ENCODE data around the gene CENPV. TPM values are rescaled to one million over a fixed set of nuclear protein-coding genes. Genes with fewer than 3 reads are reported as not detected.

The CENPV gene
- total and polyA plus RNA-seq, 2 of the 13 experiments (the other 11 are each of a cell fraction or from before 2014, with no cell fraction given) = 193 to 292 TPM

DNA sequence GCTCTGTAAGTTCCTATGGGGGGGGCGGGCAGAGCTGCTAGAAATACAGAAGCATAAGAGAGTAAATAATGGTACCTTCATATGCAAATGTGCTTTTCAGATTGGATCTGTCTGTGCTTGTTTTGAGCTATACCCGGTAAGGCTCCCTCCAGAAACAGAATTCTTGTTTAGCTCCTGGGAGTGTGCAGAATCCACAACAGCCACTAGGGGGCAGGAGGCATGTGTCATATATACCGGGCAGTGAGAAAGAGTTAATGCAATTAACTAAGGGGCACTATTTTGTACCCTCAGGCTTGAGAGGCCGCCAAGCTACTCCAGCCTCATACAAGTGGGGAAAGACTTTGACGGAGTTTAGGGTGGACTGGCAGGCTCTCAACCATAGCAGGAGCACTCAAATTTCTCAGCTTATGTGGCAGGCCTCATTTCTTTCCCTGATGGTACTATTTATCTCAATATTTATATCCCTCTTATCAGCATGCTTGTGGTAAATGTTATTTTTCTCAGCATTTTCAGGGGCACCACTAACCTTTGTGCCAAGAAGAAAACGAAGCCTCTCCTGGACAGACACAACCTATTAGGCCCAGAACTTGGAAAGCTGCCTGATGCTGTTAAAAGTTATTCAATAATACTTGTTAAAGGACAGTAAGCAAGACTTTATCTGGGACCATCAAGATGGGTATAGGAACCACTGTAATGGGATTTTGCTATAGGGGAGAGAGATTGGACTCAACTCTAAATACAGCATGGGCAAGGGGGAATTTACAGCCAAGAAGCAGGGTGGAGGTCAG, 10.7 kb upstream of the CENPV start:
- Histone ChIP-seq H3K4me3 (replicated peaks in 1 of 3; ENCODE audit: insufficient read depth in 1 of 3, low read depth in 2 of 3, low read length in 3 of 3) (no peak overlapping the region), H3K36me3 (replicated peaks in 1 of 2; ENCODE audit: control insufficient read depth in 1 of 2, insufficient read depth in 2 of 2, low read length in 2 of 2) (no peaks in the 10 kb centered on the region), H3K27ac (ENCODE audit: extremely low read length, insufficient read depth, low read length) (no peak overlapping the region), H3K27me3 (ENCODE audit: control insufficient read depth in 1 of 2, insufficient read depth in 2 of 2, low read length in 2 of 2) (no peaks in the 10 kb centered on the region), H3K79me2 (ENCODE audit: insufficient read depth, low read length) (no peaks in the 10 kb centered on the region), H3K9me3 (ENCODE audit: low read length) (no peaks in the 10 kb centered on the region), H3K4me1 (ENCODE audit: insufficient read depth, low read length) (peaks cover 38% of the 10 kb centered on the region), H4K20me1 (ENCODE audit: insufficient read depth, low read length) (no peaks in the 10 kb centered on the region), H3K9ac (ENCODE audit: insufficient read depth, low read depth, low read length) (peak overlapping the region; percentile 12; the same call in 1 of the 2 replicates), H2AFZ (ENCODE audit: low read length) (no peak overlapping the region), H3K4me2 (ENCODE audit: low read depth, low read length) (peak overlapping the region; percentile 52)
- peak; percentile 37 for FAIRE-seq
- BruUV-seq (replicated peaks) = no TSS peak
- peak; percentile 93 for ATAC-seq
- 0% methylated on average over 4 of the region's 6 CpGs for WGBS (ENCODE audit: low lambda C conversion rate)
- intact Hi-C loops (cut with micrococcal nuclease; ENCODE audit: unreplicated experiment) = loop anchor here (1.0 to 2.0 kb wide), 2 partner anchors 51 to 157 kb away; partner anchors contain the start of gene TRPV2
- peak; percentile 66 for DNase-seq (ENCODE audit: low spot score)
- CTCF ChIA-PET (ENCODE audit: low intra/inter-chr PET ratio, low total read pairs) = interaction anchor here (1.1 to 2.3 kb wide), 4 partner anchors 51 to 157 kb away, joined by 3 to 15 read pairs (median 6); partner anchors contain the start of gene TRPV2
- in situ Hi-C loops (cut with HindIII; ENCODE audit: extremely low pct_ligation_motif_present, low pct_unique_long_range_greater_than_20kb) = loop anchor here (10.0 kb wide), 2 partner anchors 51 to 161 kb away; partner anchors contain the start of gene TRPV2
- POLR2A ChIA-PET = interaction anchor here (0.6 to 2.8 kb wide), 11 partner anchors 9 to 172 kb away, joined by 3 to 19 read pairs (median 7); partner anchors contain the start of genes CENPV and UBB
- TF ChIP-seq ZNF660 (CRISPR knock-in tag; IDR thresholded peaks at IDR 0.05; ENCODE audit: borderline replicate concordance, low read depth) (no peak), SMC3 (IDR thresholded peaks at IDR 0.05; ENCODE audit: low read length) (peak; percentile 85), SKI (IDR thresholded peaks at IDR 0.05; ENCODE audit: partially characterized antibody) (no peak), TBL1XR1 (IDR thresholded peaks at IDR 0.05; ENCODE audit: borderline replicate concordance, low read length, partially characterized antibody) (no peak), ZNF260 (CRISPR knock-in tag; IDR thresholded peaks at IDR 0.05; ENCODE audit: borderline replicate concordance, low read depth) (no peak), MIXL1 (CRISPR knock-in tag; IDR thresholded peaks at IDR 0.05) (peak; percentile 94), HNRNPUL1 (IDR thresholded peaks at IDR 0.05; ENCODE audit: low read depth, low read length) (no peak), RAD21 (CRISPR knock-in tag; IDR thresholded peaks at IDR 0.05) (peak; percentile 74), RXRB (CRISPR knock-in tag; IDR thresholded peaks at IDR 0.05; ENCODE audit: borderline replicate concordance) (peak; percentile 29; the same call in 1 of the 2 replicates), PPARG (CRISPR knock-in tag; conservative IDR thresholded peaks at IDR 0.05) (0 out of 2 replicates have a peak, but pooled peaks have one; percentile 14), ZNF205 (CRISPR knock-in tag; IDR thresholded peaks at IDR 0.05) (no peak), MXD4 (CRISPR knock-in tag; IDR thresholded peaks at IDR 0.05) (no peak), CENPX (CRISPR knock-in tag; IDR thresholded peaks at IDR 0.05) (no peak), CREB1 (IDR thresholded peaks at IDR 0.05) (no peak), CREB1 (CRISPR knock-in tag; IDR thresholded peaks at IDR 0.05) (0 out of 2 replicates have a peak, but pooled peaks have one; percentile 23), ZNF644 (CRISPR knock-in tag; IDR thresholded peaks at IDR 0.05; ENCODE audit: low read depth) (no peak), FOXK1 (CRISPR knock-in tag; IDR thresholded peaks at IDR 0.05; ENCODE audit: borderline replicate concordance, low read depth) (peak; percentile 63; the same call in 1 of the 2 replicates), STAG1 (CRISPR knock-in tag; IDR thresholded peaks at IDR 0.05) (peak; percentile 76), DNMT3B (CRISPR knock-in tag; conservative IDR thresholded peaks at IDR 0.05) (0 out of 2 replicates have a peak, but pooled peaks have one; percentile 27), RCOR2 (CRISPR knock-in tag; IDR thresholded peaks at IDR 0.05) (0 out of 2 replicates have a peak, but pooled peaks have one; percentile 30)
- TF ChIP-seq, protein P1, sequence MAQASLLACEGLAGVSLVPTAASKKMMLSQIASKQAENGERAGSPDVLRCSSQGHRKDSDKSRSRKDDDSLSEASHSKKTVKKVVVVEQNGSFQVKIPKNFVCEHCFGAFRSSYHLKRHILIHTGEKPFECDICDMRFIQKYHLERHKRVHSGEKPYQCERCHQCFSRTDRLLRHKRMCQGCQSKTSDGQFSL (CRISPR knock-in tag; IDR thresholded peaks at IDR 0.05) = no peak
- TF ChIP-seq, protein P2, sequence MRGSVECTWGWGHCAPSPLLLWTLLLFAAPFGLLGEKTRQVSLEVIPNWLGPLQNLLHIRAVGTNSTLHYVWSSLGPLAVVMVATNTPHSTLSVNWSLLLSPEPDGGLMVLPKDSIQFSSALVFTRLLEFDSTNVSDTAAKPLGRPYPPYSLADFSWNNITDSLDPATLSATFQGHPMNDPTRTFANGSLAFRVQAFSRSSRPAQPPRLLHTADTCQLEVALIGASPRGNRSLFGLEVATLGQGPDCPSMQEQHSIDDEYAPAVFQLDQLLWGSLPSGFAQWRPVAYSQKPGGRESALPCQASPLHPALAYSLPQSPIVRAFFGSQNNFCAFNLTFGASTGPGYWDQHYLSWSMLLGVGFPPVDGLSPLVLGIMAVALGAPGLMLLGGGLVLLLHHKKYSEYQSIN (CRISPR knock-in tag; IDR thresholded peaks at IDR 0.05; ENCODE audit: borderline replicate concordance) = no peak
- TF ChIP-seq, protein P3, sequence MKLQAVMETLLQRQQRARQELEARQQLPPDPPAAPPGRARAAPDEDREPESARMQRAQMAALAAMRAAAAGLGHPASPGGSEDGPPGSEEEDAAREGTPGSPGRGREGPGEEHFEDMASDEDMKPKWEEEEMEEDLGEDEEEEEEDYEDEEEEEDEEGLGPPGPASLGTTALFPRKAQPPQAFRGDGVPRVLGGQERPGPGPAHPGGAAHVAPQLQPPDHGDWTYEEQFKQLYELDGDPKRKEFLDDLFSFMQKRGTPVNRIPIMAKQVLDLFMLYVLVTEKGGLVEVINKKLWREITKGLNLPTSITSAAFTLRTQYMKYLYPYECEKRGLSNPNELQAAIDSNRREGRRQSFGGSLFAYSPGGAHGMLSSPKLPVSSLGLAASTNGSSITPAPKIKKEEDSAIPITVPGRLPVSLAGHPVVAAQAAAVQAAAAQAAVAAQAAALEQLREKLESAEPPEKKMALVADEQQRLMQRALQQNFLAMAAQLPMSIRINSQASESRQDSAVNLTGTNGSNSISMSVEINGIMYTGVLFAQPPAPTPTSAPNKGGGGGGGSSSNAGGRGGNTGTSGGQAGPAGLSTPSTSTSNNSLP (IDR thresholded peaks at IDR 0.05; ENCODE audit: low read depth, low read length) = 0 out of 2 replicates have a peak, but pooled peaks have one; percentile 45

Measured in HepG2 (cell line).